GM06990 (cell line): Measurements from ENCODE around the gene CAMK1D.
A peak's percentile ranks its signal among the peaks of the same experiment; 100 is the strongest.

Source experiments
- DNase-seq: peaks from one replicate; pipeline ENCODE4 v3.0.0-alpha.2; 2011; ENCODE audit not compliant: insufficient read length; ENCODE audit errors: extremely low read depth
- H3K27me3 ChIP-seq: replicated peaks from 2 replicates; pipeline ENCODE4 v1.6.0; 2011; ENCODE audit warnings: low read length; ENCODE audit not compliant: control insufficient read depth, insufficient read depth
- H3K36me3 ChIP-seq: 2 replicates; pipeline ENCODE4 v1.5.1; 2011; ENCODE audit warnings: low read length; ENCODE audit not compliant: control insufficient read depth, insufficient read depth
- H3K4me3 ChIP-seq: replicated peaks from 2 replicates; pipeline ENCODE4 v1.5.1; 2011; ENCODE audit warnings: low read depth, mild to moderate bottlenecking, control low read depth, low read length
- TF ChIP-seq, protein P1 (sequence below): IDR thresholded peaks from 2 replicates; pipeline ENCODE4 v1.5.1; 2011; ENCODE audit warnings: low read length, control low read depth, mild to moderate bottlenecking, inconsistent platforms; ENCODE audit not compliant: insufficient read depth, poor library complexity, severe bottlenecking

The CAMK1D gene

DNA sequence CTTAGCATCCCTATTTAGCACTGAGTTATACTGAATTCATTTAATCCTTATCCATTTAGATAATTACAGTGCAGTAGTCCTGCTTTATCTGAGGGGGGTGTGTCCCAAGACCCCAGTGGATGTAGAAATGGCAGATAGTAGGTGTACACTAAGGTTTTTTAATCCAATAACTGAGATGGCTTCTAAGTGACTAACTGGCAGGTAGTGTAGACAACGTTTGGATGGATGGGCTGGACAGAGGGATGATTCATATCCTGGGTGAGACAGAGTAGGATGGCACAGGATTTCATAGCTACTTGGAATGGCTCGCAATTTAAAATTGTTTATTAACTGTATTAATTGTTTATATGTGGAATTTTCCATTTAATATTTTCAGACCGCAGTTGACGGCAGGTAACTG, 356.6 kb downstream of the CAMK1D start:
- H3K27me3 ChIP-seq: no peaks in the 10 kb centered on the region
- no peaks in the 10 kb centered on the region for H3K36me3 ChIP-seq
- TF ChIP-seq, protein P1, sequence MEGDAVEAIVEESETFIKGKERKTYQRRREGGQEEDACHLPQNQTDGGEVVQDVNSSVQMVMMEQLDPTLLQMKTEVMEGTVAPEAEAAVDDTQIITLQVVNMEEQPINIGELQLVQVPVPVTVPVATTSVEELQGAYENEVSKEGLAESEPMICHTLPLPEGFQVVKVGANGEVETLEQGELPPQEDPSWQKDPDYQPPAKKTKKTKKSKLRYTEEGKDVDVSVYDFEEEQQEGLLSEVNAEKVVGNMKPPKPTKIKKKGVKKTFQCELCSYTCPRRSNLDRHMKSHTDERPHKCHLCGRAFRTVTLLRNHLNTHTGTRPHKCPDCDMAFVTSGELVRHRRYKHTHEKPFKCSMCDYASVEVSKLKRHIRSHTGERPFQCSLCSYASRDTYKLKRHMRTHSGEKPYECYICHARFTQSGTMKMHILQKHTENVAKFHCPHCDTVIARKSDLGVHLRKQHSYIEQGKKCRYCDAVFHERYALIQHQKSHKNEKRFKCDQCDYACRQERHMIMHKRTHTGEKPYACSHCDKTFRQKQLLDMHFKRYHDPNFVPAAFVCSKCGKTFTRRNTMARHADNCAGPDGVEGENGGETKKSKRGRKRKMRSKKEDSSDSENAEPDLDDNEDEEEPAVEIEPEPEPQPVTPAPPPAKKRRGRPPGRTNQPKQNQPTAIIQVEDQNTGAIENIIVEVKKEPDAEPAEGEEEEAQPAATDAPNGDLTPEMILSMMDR: no peak
- H3K4me3 ChIP-seq: no peak overlapping the region
- DNase-seq: no peak

DNA sequence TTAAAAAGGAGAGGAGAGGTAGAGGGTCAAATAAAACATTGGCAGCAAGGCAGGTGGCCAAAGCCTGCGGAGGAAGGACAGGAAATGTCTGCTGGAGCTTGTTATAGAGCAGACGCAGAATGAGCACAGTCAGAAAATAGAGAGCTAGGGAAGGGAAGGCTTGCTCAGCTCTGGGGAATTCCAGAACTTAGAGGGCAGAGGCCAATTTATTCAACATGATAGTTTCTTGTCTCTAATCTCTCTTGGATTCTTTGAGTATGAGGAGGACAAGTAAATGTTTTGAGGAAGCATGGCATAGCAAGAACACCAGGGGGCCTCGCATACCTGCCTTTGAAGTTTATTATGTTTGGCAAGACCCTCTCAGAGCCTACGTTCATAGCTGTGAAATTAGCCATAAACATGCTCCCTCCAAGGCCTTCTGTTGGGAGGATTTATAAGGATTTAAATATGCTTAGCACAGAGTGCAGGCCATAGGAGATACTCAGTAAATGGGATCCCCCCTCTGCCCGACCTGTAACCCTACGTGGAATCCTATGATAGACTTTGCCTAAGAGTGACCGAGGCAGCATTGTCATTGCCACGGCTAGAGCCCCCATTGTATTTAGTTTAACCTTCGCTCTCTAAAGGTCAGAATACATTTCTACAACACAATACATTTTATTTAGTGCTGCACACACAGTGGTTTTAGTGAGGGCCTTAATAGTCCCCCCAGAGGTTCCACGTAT, 358.3 kb downstream of the CAMK1D start:
- no peaks in the 10 kb centered on the region for H3K27me3 ChIP-seq
- no peak overlapping the region for H3K4me3 ChIP-seq
- TF ChIP-seq, protein P1: peak; percentile 46
- no peaks in the 10 kb centered on the region; the same call in 1 of the 2 replicates for H3K36me3 ChIP-seq
- no peak for DNase-seq

DNA sequence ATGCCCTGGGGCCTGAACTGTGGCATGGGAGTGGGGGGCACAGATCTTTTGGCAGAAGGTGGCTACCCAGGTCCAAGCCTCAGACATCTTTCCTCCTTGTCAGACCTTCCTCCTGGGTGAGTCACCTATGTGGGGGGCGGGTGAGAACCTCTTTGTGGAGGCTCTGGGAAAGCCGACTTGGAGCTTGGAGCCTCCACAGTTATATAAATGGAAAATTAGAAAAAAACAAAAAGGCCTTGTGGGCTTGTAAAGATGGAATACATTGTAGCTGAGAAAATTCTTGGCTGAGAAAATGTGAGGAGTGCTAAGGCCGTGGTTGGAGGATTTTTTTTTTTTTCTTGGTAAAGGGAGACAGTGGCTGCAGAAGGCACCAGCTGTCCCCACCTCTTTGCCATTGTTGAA, 359.7 kb downstream of the CAMK1D start:
- H3K27me3 ChIP-seq: no peaks in the 10 kb centered on the region
- no peak for DNase-seq
- H3K36me3 ChIP-seq: no peaks in the 10 kb centered on the region; the same call in 1 of the 2 replicates
- no peak overlapping the region for H3K4me3 ChIP-seq
- TF ChIP-seq, protein P1: no peak

DNA sequence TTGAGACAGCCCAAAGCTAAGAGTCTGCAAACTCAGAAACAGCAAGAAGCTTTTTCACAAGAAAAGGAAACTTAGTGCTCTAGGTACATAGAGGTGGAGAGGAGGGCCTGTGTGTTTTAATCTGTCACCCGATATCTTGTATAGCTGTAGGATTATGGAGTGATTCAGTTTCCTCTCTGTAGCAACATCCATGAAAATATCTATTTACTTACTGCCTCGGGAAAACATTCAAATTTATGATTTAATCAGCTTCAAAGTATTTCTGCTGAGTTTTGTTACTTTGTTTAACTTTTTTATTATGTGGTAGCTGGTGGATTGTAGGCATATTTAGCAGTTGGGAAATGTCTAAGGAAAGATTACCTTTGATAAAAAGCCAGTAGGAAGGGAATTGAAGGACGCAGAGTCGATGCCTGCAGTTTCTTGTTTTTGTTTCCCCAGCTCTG, 360.2 kb downstream of the CAMK1D start:
- TF ChIP-seq, protein P1: no peak
- no peak for DNase-seq
- Histone ChIP-seq H3K36me3 (no peaks in the 10 kb centered on the region; the same call in 1 of the 2 replicates), H3K4me3 (no peak overlapping the region), H3K27me3 (no peaks in the 10 kb centered on the region)

DNA sequence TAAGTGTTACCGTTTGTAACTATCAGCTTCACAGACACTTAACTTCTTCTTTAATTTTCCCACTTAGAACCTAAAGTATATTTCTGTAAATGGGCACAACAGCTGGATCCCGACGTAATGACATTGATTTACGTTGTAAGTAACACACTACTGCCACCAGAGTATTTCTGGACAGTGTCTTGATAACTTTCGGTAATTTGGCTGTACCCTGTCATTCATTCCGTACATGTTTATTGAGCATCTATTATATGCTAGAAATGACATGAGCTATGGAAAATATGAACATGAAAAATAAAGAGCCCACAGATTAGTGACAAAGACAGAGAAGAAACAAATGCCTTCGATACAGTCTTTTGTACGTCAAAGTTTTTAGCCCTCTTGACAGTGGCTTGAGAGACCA, 360.8 kb downstream of the CAMK1D start:
- TF ChIP-seq, protein P1: no peak
- Histone ChIP-seq H3K27me3 (no peaks in the 10 kb centered on the region), H3K36me3 (no peaks in the 10 kb centered on the region; the same call in 1 of the 2 replicates), H3K4me3 (no peak overlapping the region)
- DNase-seq: no peak
